Thymus (tissue), 11 donors: ENCODE data around the gene SLC25A24. TPM values are rescaled to one million over a fixed set of nuclear protein-coding genes. Genes with fewer than 3 reads are reported as not detected.
"Not testable (repeated sequence)": the region's sequence is repeated elsewhere in the genome, so short reads cannot be mapped to it uniquely, and the experiment has no call there.

Source experiments
- DNase-seq, 9 donors: peaks; one replicate each; pipeline ENCODE4 v3.0.0-alpha.2; 2013; ENCODE audit warnings: low spot score in 9 of 9, low read depth in 6 of 9, missing footprints in 1 of 9
- H3K27ac ChIP-seq, 2 donors: one replicate each; pipeline ENCODE4 v1.5.1; 2013; ENCODE audit warnings: control low read depth in 1 of 2, low read depth in 1 of 2, low read length in 1 of 2, mild to moderate bottlenecking in 1 of 2, moderate library complexity in 1 of 2
- H3K27me3 ChIP-seq, 2 donors: one replicate each; pipeline ENCODE4 v1.5.1; 2013; ENCODE audit warnings: low read length in 1 of 2; ENCODE audit not compliant: control insufficient read depth in 2 of 2, insufficient read depth in 1 of 2
- H3K36me3 ChIP-seq, 2 donors: one replicate each; pipeline ENCODE4 v1.5.1; 2013; ENCODE audit warnings: low read length in 1 of 2, mild to moderate bottlenecking in 1 of 2, moderate library complexity in 1 of 2; ENCODE audit not compliant: control insufficient read depth in 2 of 2, insufficient read depth in 2 of 2
- H3K4me1 ChIP-seq, 2 donors: one replicate each; pipeline ENCODE4 v1.5.1; 2013; ENCODE audit warnings: low read length in 2 of 2; ENCODE audit not compliant: control insufficient read depth in 2 of 2, insufficient read depth in 2 of 2
- H3K4me3 ChIP-seq, 2 donors: one replicate each; pipeline ENCODE4 v1.5.1; 2013; ENCODE audit warnings: low read length in 2 of 2, control low read depth in 1 of 2, mild to moderate bottlenecking in 1 of 2
- H3K9me3 ChIP-seq, 2 donors: one replicate each; pipeline ENCODE4 v1.5.1; 2013; ENCODE audit warnings: low read length in 1 of 2, mild to moderate bottlenecking in 1 of 2; ENCODE audit not compliant: control insufficient read depth in 2 of 2, insufficient read depth in 1 of 2
- whole genome bisulfite sequencing: extraction: QIAGEN DNeasy Blood & Tissue Kit; methylation state at CpG from one replicate; pipeline ENCODE4 v1.1.7; 2013; 5-methylcytosine and 5-hydroxymethylcytosine counted together
- polyA plus RNA-seq: library from polyadenylated mRNA; stranded (reverse); fragments of 200-250 nt; gene quantifications from one replicate; pipeline ENCODE4 v1.2.3, GENCODE V29; 2013
- total RNA-seq: library from RNA; stranded (reverse); fragments of 120-200 nt; gene quantifications from one replicate; pipeline ENCODE4 v1.2.4, GENCODE V29; 2013
- donor health status: healthy.

The SLC25A24 gene
- total and polyA plus RNA-seq, 2 donors = 11.1 to 13.7 TPM

DNA sequence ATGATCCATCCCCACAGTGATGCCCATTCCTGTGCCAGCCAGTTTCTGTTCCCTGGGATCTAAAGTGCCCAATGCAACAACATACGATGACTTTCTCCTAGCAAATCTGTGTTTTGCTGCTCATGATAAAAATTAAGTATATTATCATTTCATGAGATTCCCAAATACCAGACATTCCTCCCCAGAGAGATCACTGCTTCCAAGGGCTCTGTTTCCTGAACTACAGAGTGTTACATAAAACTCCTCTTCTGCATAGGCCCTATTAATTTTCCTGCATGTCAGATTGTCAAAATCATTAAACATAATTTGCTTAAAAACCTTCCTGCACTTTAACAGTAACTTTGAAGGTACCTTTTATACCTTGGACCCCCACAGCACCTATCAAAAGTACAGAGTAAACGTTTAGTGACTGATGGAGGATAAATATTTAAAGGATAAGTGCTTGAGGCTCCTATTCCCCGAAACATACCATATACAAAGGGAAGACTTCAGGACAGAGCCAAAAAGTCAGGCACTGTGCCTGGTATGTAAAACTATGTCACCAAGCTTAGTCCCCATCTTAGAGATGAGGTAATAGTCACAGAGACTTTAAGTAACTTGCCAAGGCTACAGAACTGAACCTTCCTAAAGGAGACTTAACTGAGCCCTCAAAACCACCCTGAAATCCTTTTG, 50.2 kb downstream of the SLC25A24 start:
- H3K27ac ChIP-seq = no peak overlapping the region
- H3K4me1 ChIP-seq = no peaks in the 10 kb centered on the region
- no peaks in the 10 kb centered on the region for H3K27me3 ChIP-seq
- DNase-seq = no peak
- 94% methylated on average over 3 of the region's 3 CpGs for WGBS
- H3K4me3 ChIP-seq = no peak overlapping the region
- H3K36me3 ChIP-seq = peaks cover 8 to 11% of the 10 kb centered on the region in 2 donors
- no peaks in the 10 kb centered on the region for H3K9me3 ChIP-seq

DNA sequence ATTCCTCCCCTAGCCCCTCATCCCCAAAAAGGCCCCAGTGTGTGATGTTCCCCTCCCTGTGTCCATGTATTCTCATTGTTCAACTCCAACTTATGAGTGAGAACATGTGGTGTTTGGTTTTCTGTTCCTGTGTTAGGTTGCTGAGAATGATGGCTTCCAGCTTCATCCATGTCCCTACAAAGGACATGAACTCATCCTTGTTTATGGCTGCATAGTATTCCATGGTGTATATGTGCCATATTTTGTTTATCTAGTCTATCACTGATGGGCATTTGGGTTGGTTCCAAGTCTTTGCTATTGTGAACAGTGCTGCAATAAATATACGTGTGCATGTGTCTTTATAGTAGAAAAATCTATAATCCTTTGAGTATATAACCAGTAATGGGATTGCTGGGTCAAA, 55.6 kb downstream of the SLC25A24 start:
- WGBS = 100% methylated on average over 1 of the region's 1 CpG
- H3K27ac ChIP-seq, H3K4me3 ChIP-seq, DNase-seq, H3K4me1 ChIP-seq, H3K27me3 ChIP-seq, H3K9me3 ChIP-seq: not testable (repeated sequence)
- H3K36me3 ChIP-seq = peaks cover 6 to 11% of the 10 kb centered on the region in 2 donors

DNA sequence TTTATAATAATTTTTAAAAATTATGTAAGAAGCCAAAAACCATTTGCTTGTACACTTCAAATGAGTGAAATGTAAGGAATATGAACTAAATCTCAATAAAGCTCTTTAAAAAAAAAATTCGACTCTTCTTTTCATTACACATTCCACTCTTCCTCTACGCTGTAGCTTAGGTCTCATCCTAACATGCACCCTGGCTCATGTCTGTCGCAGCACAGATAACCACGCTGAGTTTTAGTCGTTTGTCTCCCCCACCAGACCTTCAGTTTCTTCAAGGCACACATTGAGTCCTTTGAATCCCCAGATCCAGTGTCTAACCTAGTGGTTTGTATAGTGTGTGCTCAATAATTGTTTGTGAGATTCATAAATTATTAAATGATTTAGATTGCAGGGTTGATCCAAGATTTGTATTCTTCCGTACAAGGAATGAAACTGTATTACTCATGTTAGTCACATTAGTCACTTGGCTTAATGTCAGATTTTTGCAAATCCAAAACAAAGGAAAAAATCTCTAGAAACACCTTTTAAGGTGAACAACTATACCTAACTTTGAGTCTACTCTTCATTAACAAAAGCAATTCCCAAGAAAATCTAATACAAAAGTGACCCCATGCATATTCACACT, 57.3 kb downstream of the SLC25A24 start:
- no peaks in the 10 kb centered on the region for H3K9me3 ChIP-seq
- H3K4me3 ChIP-seq = no peak overlapping the region
- no peaks in the 10 kb centered on the region for H3K4me1 ChIP-seq
- peaks cover 5 to 7% of the 10 kb centered on the region in 2 donors for H3K36me3 ChIP-seq
- no peak overlapping the region for H3K27ac ChIP-seq
- WGBS = 94% methylated on average over 6 of the region's 6 CpGs
- no peak for DNase-seq
- H3K27me3 ChIP-seq = no peaks in the 10 kb centered on the region

DNA sequence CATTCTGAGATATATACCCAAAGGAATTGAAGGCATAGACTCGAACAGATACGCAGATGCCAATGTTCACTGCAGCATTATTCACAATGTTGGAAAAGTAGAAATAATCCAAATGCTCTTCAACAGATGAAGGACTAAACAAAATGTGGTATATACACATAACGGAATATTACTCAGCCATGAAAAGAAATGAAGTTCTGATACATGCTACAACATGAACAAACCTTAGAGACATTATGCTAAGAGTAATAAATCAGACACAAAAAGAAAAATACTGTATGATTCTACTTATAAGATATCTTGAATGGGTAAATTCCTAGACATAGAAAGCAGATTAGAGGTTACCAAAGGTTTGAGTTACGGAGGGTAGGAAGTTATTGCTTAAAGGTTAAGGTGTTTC, 57.9 kb downstream of the SLC25A24 start:
- peaks cover 3% of the 10 kb centered on the region in 2 donors for H3K36me3 ChIP-seq
- no peak overlapping the region for H3K4me3 ChIP-seq
- no peak overlapping the region for H3K27ac ChIP-seq
- H3K27me3 ChIP-seq = no peaks in the 10 kb centered on the region
- 98% methylated on average over 4 of the region's 4 CpGs for WGBS
- no peaks in the 10 kb centered on the region for H3K9me3 ChIP-seq
- DNase-seq = no peak
- H3K4me1 ChIP-seq = no peaks in the 10 kb centered on the region

DNA sequence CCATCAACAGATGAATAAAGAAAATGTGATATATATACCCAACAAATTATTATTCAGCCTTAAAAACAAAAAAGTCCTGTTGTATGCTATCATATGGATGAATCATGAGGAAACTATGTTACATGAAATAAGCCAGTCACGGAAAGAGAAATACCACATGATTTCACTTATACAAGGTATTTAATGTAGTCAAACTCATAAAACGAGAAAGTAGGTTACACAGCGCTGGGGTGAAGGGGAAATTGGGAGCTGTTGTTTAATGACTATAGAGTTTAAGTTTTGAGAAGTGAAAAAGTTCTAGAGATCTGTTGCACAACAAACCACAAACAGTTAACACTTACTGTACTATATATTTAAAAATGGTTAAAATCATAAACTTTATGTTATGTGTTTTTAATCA, 58.5 kb downstream of the SLC25A24 start:
- H3K27ac ChIP-seq = no peak overlapping the region
- 97% methylated on average over 3 of the region's 3 CpGs for WGBS

DNA sequence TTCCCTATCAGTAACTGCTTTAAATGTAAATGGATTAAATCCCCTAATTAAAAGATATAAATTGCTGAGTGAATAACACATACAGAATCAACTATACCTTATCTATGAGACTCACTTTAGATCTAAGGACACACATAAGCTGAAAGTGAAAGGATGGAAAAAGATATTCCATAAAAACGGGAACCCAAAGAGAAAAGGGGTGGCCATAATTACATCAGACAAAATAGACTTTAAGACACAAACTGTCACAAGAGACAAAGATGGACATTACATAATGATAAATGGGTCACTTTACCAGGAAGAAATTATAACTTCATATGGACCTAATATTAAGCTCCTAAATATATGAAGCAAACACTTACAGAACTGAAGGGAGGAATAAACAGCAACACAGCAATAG, 59.2 kb downstream of the SLC25A24 start:
- Histone ChIP-seq H3K36me3 (peaks cover 3% of the 10 kb centered on the region in 2 donors), H3K9me3 (no peaks in the 10 kb centered on the region), H3K27ac (no peak overlapping the region), H3K4me1 (no peaks in the 10 kb centered on the region), H3K27me3 (no peaks in the 10 kb centered on the region), H3K4me3 (no peak overlapping the region)
- DNase-seq = no peak
- 98% methylated on average over 1 of the region's 1 CpG for WGBS

More for the DNA sequence above, 58.5 kb downstream of the SLC25A24 start:
- Histone ChIP-seq H3K27me3 (no peaks in the 10 kb centered on the region), H3K9me3 (no peaks in the 10 kb centered on the region), H3K4me3 (no peak overlapping the region), H3K36me3 (peaks cover 3% of the 10 kb centered on the region in 2 donors), H3K4me1 (no peaks in the 10 kb centered on the region)
- DNase-seq = no peak

DNA sequence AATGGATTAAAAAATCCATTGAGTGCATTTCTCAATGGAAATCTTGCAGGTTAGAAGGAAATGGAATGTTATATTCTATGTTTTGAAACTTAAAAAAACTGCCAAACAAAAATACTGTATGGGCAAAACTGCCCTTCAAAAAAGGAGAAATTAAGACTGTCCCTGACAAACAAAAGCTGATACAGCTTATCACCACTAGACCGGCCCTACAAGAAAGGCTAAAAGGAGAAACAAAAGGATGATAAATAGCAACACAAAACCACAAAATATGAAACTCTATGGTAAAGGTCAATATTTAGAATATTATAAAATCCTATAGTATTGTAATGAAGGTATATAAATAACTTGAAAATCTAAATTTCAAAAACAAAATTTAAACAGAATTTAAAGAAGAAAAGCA, 60.0 kb downstream of the SLC25A24 start:
- Histone ChIP-seq H3K9me3 (no peaks in the 10 kb centered on the region), H3K4me1 (no peaks in the 10 kb centered on the region), H3K27me3 (no peaks in the 10 kb centered on the region), H3K27ac (no peak overlapping the region), H3K4me3 (no peak overlapping the region), H3K36me3 (peaks cover 3% of the 10 kb centered on the region in 2 donors)
- WGBS = 97% methylated on average over 1 of the region's 1 CpG
- DNase-seq = no peak

DNA sequence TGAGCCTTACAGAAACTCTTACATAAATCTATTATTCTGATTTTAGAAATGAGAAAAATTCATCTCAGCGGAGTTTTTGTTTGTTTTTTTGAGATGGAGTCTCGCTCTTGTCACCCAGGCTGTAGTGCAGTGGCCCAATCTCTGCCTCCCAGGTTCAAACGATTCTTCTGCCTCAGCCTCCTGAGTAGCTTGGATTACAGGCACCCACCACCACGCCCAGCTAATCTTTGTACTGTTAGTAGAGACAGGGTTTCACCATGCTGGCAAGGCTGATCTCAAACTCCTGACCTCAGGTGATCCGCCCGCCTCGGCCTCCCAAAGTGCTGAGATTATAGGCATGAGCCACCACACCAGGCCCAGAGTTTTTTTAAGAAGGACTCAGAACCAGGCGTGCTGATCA, 60.6 kb downstream of the SLC25A24 start:
- WGBS = 98% methylated on average over 8 of the region's 8 CpGs
- not testable (repeated sequence) for H3K4me1 ChIP-seq, H3K4me3 ChIP-seq, H3K9me3 ChIP-seq, H3K36me3 ChIP-seq, H3K27ac ChIP-seq, H3K27me3 ChIP-seq, DNase-seq

DNA sequence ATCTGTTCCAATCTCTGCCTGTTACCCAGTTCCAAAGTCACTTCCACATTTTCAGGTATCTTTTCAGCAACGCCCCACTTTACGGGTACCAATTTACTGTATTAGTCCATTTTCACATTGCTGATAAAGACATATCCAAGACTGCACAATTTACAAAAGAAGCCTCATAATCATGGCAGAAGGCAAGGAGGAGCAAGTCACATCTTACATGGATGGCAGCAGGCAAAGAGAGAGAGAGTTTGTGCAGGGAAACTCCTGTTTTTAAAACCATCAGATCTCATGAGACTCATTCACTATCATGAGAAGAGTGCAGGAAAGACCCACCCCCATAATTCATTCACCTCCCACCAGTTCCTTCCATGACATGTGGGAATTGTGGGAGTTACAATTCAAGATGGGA, 67.0 kb downstream of the SLC25A24 start:
- H3K9me3 ChIP-seq, DNase-seq, H3K4me3 ChIP-seq, H3K4me1 ChIP-seq, H3K27ac ChIP-seq, H3K27me3 ChIP-seq, H3K36me3 ChIP-seq: not testable (repeated sequence)
- WGBS = over 99% methylated on average over 2 of the region's 2 CpGs
